AG04450 (cell line): ENCODE data around the gene RICTOR. TPM values are rescaled to one million over a fixed set of nuclear protein-coding genes. Genes with fewer than 3 reads are reported as not detected.

ENCODE experiments used
- CTCF ChIA-PET: fragments of 300-600, 350-600 bp; formaldehyde crosslinking; extraction: SDS; loops from one replicate; lab custom pipeline; 2022; ENCODE audit warnings: antibody characterized with exemption, inconsistent platforms; lab: Charles Lee
- POLR2A ChIA-PET: fragments of 350-600 bp; formaldehyde crosslinking; extraction: SDS; loops from one replicate; lab custom pipeline; 2021; ENCODE audit warnings: antibody characterized with exemption, inconsistent platforms; lab: Yijun Ruan, JAX
- DNase-seq: peaks from one replicate; pipeline ENCODE4 v3.0.0-alpha.2; 2011; ENCODE audit warnings: low read depth, low spot score
- H3K27ac ChIP-seq: one replicate; pipeline ENCODE4 v1.5.1; 2012; ENCODE audit warnings: low read depth, low read length, control low read depth
- H3K27me3 ChIP-seq: one replicate; pipeline ENCODE4 v1.6.0; 2012; ENCODE audit warnings: low read length; ENCODE audit not compliant: control insufficient read depth, insufficient read depth
- H3K4me3 ChIP-seq: 2 replicates; pipeline ENCODE4 v1.5.1; 2011; ENCODE audit warnings: mild to moderate bottlenecking, low read depth, low read length, control low read depth
- H3K9me3 ChIP-seq: 2 replicates; pipeline ENCODE4 v1.5.1; 2012; ENCODE audit warnings: low read length; ENCODE audit not compliant: control insufficient read depth, insufficient read depth
- polyA plus RNA-seq: library from polyadenylated mRNA; depleted of rRNA; stranded (reverse); fragments of >200 nt; gene quantifications from 2 replicates; pipeline ENCODE4 v1.2.3, GENCODE V29; 2011
- TF ChIP-seq, protein P1 (sequence below): IDR thresholded peaks from 2 replicates; pipeline ENCODE4 v1.5.1; 2011; ENCODE audit warnings: low read depth, low read length, control low read depth, inconsistent platforms

The RICTOR gene
- polyA plus RNA-seq, 1 experiment, result 15.6 TPM

DNA sequence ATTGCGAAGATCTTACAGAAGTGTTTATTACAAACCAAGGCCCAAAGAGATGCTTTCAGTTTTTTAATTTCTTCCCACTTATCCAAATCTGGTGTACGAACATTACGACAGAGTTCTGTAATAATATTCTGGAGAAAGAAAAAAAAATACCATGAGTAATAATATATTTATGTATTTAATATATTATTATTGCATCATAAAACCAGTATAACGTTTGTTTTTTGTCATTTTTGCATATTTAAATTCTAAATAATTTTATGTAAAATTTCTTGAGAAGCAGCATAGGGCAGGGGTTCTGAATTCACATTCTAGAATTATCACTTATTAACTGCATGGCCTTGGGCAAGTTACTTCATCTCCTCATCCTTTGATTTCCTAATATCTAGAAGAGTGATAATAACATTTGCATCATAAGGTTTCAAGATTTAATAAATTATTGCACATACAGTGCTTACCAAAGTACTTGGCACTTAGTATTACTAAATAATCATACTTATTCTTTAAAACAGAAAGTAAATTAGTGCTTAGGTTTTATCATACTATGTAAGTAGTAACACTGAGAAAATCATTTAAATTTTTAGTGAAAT lies 120.7 kb downstream of the RICTOR start:
- TF ChIP-seq, protein P1, sequence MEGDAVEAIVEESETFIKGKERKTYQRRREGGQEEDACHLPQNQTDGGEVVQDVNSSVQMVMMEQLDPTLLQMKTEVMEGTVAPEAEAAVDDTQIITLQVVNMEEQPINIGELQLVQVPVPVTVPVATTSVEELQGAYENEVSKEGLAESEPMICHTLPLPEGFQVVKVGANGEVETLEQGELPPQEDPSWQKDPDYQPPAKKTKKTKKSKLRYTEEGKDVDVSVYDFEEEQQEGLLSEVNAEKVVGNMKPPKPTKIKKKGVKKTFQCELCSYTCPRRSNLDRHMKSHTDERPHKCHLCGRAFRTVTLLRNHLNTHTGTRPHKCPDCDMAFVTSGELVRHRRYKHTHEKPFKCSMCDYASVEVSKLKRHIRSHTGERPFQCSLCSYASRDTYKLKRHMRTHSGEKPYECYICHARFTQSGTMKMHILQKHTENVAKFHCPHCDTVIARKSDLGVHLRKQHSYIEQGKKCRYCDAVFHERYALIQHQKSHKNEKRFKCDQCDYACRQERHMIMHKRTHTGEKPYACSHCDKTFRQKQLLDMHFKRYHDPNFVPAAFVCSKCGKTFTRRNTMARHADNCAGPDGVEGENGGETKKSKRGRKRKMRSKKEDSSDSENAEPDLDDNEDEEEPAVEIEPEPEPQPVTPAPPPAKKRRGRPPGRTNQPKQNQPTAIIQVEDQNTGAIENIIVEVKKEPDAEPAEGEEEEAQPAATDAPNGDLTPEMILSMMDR, result no peak
- no peak for DNase-seq
- Histone ChIP-seq H3K9me3 (no peaks in the 10 kb centered on the region), H3K27me3 (no peaks in the 10 kb centered on the region), H3K27ac (no peak overlapping the region), H3K4me3 (no peak overlapping the region)
- POLR2A ChIA-PET, result no interaction called here
- CTCF ChIA-PET, result no interaction called here

GRCh38 chr5:38948501-38948900 lies 125.7 kb downstream of the RICTOR start:
- TF ChIP-seq, protein P1, result no peak
- CTCF ChIA-PET, result interaction anchor here (0.8 to 2.1 kb wide), 5 partner anchors 10 to 528 kb away, joined by 3 to 11 read pairs (median 5); no protein-coding TSS in a partner anchor
- H3K27me3 ChIP-seq, result no peaks in the 10 kb centered on the region
- no peak overlapping the region for H3K27ac ChIP-seq
- POLR2A ChIA-PET, result no interaction called here
- DNase-seq, result peak; percentile 10
- H3K9me3 ChIP-seq, result no peaks in the 10 kb centered on the region
- no peak overlapping the region for H3K4me3 ChIP-seq

- no peaks in the 10 kb centered on the region for H3K27me3 ChIP-seq
- CTCF ChIA-PET, result no interaction called here
- DNase-seq, result no peak
- H3K4me3 ChIP-seq, result no peak overlapping the region
- H3K9me3 ChIP-seq, result no peaks in the 10 kb centered on the region
- POLR2A ChIA-PET, result no interaction called here
- no peak overlapping the region for H3K27ac ChIP-seq
- TF ChIP-seq, protein P1, result no peak
Observed at GRCh38 chr5:38944282-38944681, 129.9 kb downstream of the RICTOR start.

DNA sequence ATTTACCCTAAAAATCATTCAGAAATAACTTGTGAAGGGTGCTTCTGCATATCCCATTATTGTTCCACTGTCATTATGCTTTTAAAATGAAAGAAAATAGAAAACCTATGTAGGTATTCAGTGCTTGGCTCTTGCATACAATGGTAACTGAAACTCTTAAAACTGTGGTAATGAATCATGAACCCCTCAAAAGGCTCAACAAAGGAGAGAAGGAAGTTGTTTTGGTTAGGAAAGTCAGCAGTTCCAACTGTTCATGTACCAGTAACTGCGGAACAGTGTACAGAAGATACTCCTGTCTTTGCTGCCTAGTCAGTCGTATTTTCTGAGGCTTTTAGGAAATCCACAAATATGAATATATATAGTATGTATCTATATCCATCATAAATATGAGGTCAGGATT lies 132.3 kb downstream of the RICTOR start:
- Histone ChIP-seq H3K4me3 (no peak overlapping the region), H3K27ac (no peak overlapping the region), H3K27me3 (no peaks in the 10 kb centered on the region), H3K9me3 (no peaks in the 10 kb centered on the region)
- TF ChIP-seq, protein P1, result no peak
- ChIA-PET CTCF (no interaction called here), POLR2A (no interaction called here)
- no peak for DNase-seq

DNA sequence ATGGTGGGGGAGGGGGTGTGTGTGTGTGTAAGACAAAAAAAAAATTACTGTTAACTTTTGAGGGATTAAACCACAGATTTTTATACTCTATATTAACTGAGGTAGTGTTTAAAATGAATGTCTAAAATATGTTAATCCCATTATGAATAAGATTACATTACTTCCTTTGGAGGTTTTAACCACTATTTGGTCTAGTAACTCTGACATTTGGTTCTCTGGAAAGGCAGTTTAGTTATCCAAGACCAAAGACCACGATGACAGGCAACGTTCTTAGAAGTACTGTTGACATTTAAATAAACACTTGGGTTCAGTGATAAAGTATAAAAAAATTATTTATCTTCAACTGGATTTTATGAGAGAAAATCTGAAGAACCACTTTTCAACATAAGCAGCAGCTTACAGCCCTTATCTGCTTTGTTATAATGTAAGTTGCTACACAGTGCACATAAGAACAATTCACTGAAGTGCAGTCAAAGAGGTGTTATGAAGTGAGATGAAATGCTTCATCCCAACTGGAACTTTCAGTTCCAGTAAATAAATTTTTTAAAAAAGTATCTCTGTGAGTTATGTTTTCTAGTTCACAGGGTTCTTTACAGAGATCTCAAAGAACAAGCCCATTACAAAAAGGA lies 133.9 kb downstream of the RICTOR start:
- TF ChIP-seq, protein P1, result no peak
- Histone ChIP-seq H3K27me3 (no peaks in the 10 kb centered on the region), H3K27ac (no peak overlapping the region), H3K9me3 (no peaks in the 10 kb centered on the region), H3K4me3 (no peak overlapping the region)
- DNase-seq, result no peak
- ChIA-PET CTCF (no interaction called here), POLR2A (interaction anchor here (0.6 kb wide), 1 partner anchor 403 kb away, joined by 3 read pairs; no protein-coding TSS in a partner anchor)
